ENCODE data around the gene MRPL57.

DNA sequence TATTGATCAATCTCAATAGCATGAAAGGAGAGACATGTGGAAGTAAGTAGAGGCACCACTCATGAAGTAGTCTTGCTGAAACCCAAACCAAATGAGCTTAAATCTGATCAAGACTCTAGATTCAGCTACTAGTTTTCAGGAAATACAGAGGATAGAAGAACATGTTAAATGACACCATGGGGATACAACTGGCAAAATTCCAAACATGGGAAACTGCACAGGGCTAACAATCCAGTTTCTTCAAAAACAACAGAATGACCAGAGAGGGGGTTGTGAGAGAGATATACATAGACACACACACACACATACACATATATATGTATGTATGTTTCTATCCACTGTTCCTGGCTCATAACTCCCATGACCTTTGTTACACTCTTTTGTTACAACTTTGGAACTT, 44.8 kb downstream of the MRPL57 start:
- no peak for TF ChIP-seq GATA3 (IDR thresholded peaks at IDR 0.05; ENCODE audit: low read depth, low read length)
- TF ChIP-seq GATA2 (IDR thresholded peaks at IDR 0.05; ENCODE audit: low read depth, low read length), result no peak
